NCI-H748 (cell line): ENCODE results near the gene RRP9.
"Not testable (repeated sequence)": the region's sequence is repeated elsewhere in the genome, so short reads cannot be mapped to it uniquely, and the experiment has no call there.

Source experiments
- DNase-seq: peaks from one replicate; lab custom pipeline; 2025; ENCODE audit not compliant: unreplicated experiment; lab: John Stamatoyannopoulos, UW

RRP9 gene

GRCh38 chr3:51927061-51927977 is 14.4 kb downstream of the RRP9 start:
- no peak for DNase-seq

- DNase-seq: no peak
Observed at GRCh38 chr3:51921081-51921578, 20.6 kb downstream of the RRP9 start.

GRCh38 chr3:51916418-51916817 is 25.3 kb downstream of the RRP9 start:
- DNase-seq: no peak

- DNase-seq: no peak
Observed at GRCh38 chr3:51908026-51908425, 33.7 kb downstream of the RRP9 start.

- no peak for DNase-seq
Observed at GRCh38 chr3:51904034-51904823, 37.5 kb downstream of the RRP9 start.

GRCh38 chr3:51902361-51902760 is 39.3 kb downstream of the RRP9 start:
- DNase-seq: peak; percentile 21

GRCh38 chr3:51900043-51900442 is 41.7 kb downstream of the RRP9 start:
- DNase-seq: not testable (repeated sequence)

GRCh38 chr3:51897391-51897790 is 44.3 kb downstream of the RRP9 start:
- DNase-seq: no peak

GRCh38 chr3:51896607-51897305 is 44.9 kb downstream of the RRP9 start:
- no peak for DNase-seq

GRCh38 chr3:51894939-51895338 is 46.8 kb downstream of the RRP9 start:
- no peak for DNase-seq

GRCh38 chr3:51894391-51894790 is 47.3 kb downstream of the RRP9 start:
- DNase-seq: no peak

GRCh38 chr3:51891242-51892039 is 50.3 kb downstream of the RRP9 start:
- DNase-seq: no peak

- no peak for DNase-seq
Observed at GRCh38 chr3:51888463-51889105, 53.1 kb downstream of the RRP9 start.

- DNase-seq: no peak
Observed at GRCh38 chr3:51887620-51888019, 54.1 kb downstream of the RRP9 start.

GRCh38 chr3:51886447-51886846 is 55.3 kb downstream of the RRP9 start:
- no peak for DNase-seq
